ENCODE measurements around the gene RIMOC1. TPM values are rescaled to one million over a fixed set of nuclear protein-coding genes. Genes with fewer than 3 reads are reported as not detected.

The RIMOC1 gene
- total RNA-seq, 1 experiment from 2014 or later, result 30.5 TPM

DNA sequence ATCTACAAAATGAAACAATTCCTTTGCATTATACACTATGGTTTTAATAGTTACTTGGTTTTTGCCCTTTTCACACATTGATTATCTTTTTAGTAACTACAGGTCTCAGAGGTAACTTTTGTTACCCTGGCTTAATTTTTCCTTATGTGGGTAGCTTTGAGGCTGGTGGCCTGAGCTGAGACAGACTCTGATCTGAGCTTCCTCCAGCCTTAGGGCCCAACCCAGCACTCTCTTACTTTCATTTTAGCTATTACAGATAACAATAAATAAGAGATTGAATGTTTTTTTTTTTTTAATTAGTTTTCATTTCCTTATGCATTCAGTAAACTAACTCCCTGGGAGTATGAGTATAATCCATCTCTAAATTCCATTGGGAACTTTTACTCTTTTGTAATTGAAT, 18.9 kb upstream of the RIMOC1 start:
- no peak for DNase-seq (ENCODE audit: low spot score)
- no peaks in the 10 kb centered on the region; the same call in none of the 2 replicates for H3K27me3 Mint-ChIP-seq (ENCODE audit: low read depth)
- no peak for ATAC-seq
- ChIA-PET CTCF (no interaction called here), POLR2A (no interaction called here)
- no peaks in the 10 kb centered on the region for H3K4me1 Mint-ChIP-seq
- H3K27ac Mint-ChIP-seq, result no peak overlapping the region
- H3K4me3 Mint-ChIP-seq, result no peak overlapping the region
- H3K9me3 Mint-ChIP-seq, result peaks cover 51% of the 10 kb centered on the region
- H3K36me3 Mint-ChIP-seq, result peaks cover 16% of the 10 kb centered on the region
- TF ChIP-seq, protein P1, sequence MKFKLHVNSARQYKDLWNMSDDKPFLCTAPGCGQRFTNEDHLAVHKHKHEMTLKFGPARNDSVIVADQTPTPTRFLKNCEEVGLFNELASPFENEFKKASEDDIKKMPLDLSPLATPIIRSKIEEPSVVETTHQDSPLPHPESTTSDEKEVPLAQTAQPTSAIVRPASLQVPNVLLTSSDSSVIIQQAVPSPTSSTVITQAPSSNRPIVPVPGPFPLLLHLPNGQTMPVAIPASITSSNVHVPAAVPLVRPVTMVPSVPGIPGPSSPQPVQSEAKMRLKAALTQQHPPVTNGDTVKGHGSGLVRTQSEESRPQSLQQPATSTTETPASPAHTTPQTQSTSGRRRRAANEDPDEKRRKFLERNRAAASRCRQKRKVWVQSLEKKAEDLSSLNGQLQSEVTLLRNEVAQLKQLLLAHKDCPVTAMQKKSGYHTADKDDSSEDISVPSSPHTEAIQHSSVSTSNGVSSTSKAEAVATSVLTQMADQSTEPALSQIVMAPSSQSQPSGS (CRISPR knock-in tag; IDR thresholded peaks at IDR 0.05; ENCODE audit: borderline replicate concordance, low read depth), result no peak
- TF ChIP-seq ZNF425 (CRISPR knock-in tag; conservative IDR thresholded peaks at IDR 0.05), result no peak

- POLR2A ChIA-PET, result interaction anchor here (0.7 kb wide), 1 partner anchor 13 kb away, joined by 3 read pairs; no protein-coding TSS in a partner anchor
- Mint-ChIP-seq H3K9me3 (peaks cover 48% of the 10 kb centered on the region), H3K36me3 (peaks cover 13% of the 10 kb centered on the region), H3K4me3 (no peak overlapping the region), H3K4me1 (peaks cover 6% of the 10 kb centered on the region; the same call in 1 of the 2 replicates), H3K27ac (no peak overlapping the region), H3K27me3 (ENCODE audit: low read depth) (peaks cover 4% of the 10 kb centered on the region)
- TF ChIP-seq NR3C1 (CRISPR knock-in tag; conservative IDR thresholded peaks at IDR 0.05; ENCODE audit: low read depth), result no peak
- TF ChIP-seq E2F5 (CRISPR knock-in tag; IDR thresholded peaks at IDR 0.05), result no peak
- no peak for TF ChIP-seq FOXJ3 (CRISPR knock-in tag; IDR thresholded peaks at IDR 0.05; ENCODE audit: borderline replicate concordance)
- ATAC-seq (no peak; the same call in 1 of the 2 replicates), DNase-seq (ENCODE audit: low spot score) (no peak)
- CTCF ChIA-PET, result no interaction called here
Measured at GRCh38 chr5:41891066-41891707, 13.0 kb upstream of the RIMOC1 start.

- TF ChIP-seq FOXJ3 (CRISPR knock-in tag; IDR thresholded peaks at IDR 0.05; ENCODE audit: borderline replicate concordance) (no peak), ETV6 (CRISPR knock-in tag; IDR thresholded peaks at IDR 0.05) (no peak), ZNF263 (CRISPR knock-in tag; IDR thresholded peaks at IDR 0.05; ENCODE audit: low read depth) (no peak), ZNF138 (CRISPR knock-in tag; conservative IDR thresholded peaks at IDR 0.05) (no peak), SMAD4 (CRISPR knock-in tag; IDR thresholded peaks at IDR 0.05) (no peak), ZNF532 (CRISPR knock-in tag; IDR thresholded peaks at IDR 0.05; ENCODE audit: borderline replicate concordance) (no peak), ZNF416 (CRISPR knock-in tag; IDR thresholded peaks at IDR 0.05) (no peak), HMGXB4 (CRISPR knock-in tag; IDR thresholded peaks at IDR 0.05) (no peak), FOXK1 (CRISPR knock-in tag; IDR thresholded peaks at IDR 0.05) (no peak), PREB (CRISPR knock-in tag; IDR thresholded peaks at IDR 0.05; ENCODE audit: borderline replicate concordance) (no peak), CREB1 (CRISPR knock-in tag; IDR thresholded peaks at IDR 0.05) (no peak)
- TF ChIP-seq, protein P2, sequence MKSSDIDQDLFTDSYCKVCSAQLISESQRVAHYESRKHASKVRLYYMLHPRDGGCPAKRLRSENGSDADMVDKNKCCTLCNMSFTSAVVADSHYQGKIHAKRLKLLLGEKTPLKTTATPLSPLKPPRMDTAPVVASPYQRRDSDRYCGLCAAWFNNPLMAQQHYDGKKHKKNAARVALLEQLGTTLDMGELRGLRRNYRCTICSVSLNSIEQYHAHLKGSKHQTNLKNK (CRISPR knock-in tag; IDR thresholded peaks at IDR 0.05), result no peak
- CTCF ChIA-PET, result interaction anchor here (0.6 kb wide), 1 partner anchor 66 kb away, joined by 3 read pairs; no protein-coding TSS in a partner anchor
- POLR2A ChIA-PET, result no interaction called here
- no peak overlapping the region for H3K27ac Mint-ChIP-seq
- peaks cover 45% of the 10 kb centered on the region for H3K9me3 Mint-ChIP-seq
- peaks cover 4% of the 10 kb centered on the region for H3K27me3 Mint-ChIP-seq (ENCODE audit: low read depth)
- peaks cover 12% of the 10 kb centered on the region for H3K36me3 Mint-ChIP-seq
- H3K4me3 Mint-ChIP-seq, result no peak overlapping the region
- DNase-seq (ENCODE audit: low spot score) (no peak), ATAC-seq (no peak)
- H3K4me1 Mint-ChIP-seq, result peaks cover 6% of the 10 kb centered on the region; the same call in 1 of the 2 replicates
Measured at GRCh38 chr5:41892031-41892430, 12.1 kb upstream of the RIMOC1 start.
